Erythroblast (primary cell): ENCODE measurements around the gene MAD1L1.

Experiments used
- GATA1 ChIP-seq: IDR thresholded peaks from 2 replicates; pipeline ENCODE4 v1.6.1; 2011; ENCODE audit warnings: low read depth, mild to moderate bottlenecking, control low read depth, low read length, moderate library complexity
- POLR2A ChIP-seq: IDR thresholded peaks from 2 replicates; pipeline ENCODE4 v1.6.1; 2011; ENCODE audit warnings: mild to moderate bottlenecking, low read length

DNA sequence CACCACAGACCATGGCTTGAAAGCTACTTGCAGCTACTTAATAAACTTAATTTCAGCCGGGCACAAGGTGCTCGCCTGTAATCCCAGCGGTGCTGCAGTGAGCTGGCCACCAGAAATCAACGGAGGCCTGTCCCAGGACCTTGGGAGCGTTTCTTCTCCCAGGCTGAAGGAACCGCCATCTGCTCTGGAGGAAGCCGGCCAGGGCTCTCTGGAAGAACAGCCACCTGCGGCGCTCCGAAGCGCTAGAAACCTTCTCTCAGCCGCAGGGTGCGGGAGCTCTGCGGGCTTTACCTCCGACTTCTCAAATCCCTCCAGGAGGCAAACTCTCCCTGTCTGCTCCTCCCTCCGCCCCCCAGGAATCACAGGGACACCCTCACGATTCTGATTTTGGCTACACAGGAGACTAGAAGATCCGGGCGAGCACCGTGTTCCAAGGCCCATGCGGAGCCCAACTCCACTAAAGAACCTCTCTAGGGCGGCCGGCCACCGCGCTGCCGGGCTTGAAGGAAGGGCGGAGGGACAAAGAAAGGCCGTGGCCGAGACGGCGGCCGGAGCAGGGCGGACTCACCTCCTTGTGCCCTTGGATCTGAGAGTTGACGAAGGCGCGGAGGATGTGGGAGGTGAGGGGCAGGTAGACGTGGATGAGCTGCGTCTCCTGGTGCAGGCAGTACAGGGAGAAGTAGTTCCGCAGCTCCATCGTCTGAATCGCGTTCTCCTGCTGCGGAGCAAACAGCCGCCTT lies 23.7 kb upstream of the MAD1L1 start:
- TF ChIP-seq POLR2A (no peak), GATA1 (no peak)
